PFSK-1 (cell line): Measurements from ENCODE around the gene RPP30.

Source experiments
- FOXP2 ChIP-seq: optimal IDR thresholded peaks from 2 replicates; pipeline ENCODE3; 2011; ENCODE audit warnings: borderline replicate concordance, control low read depth, inconsistent platforms; ENCODE audit not compliant: insufficient read depth; ENCODE audit errors: extremely low read length, extremely low read depth
- POLR2AphosphoS5 ChIP-seq: IDR thresholded peaks from 2 replicates; pipeline ENCODE4 v1.6.1; 2012; ENCODE audit warnings: low read depth, mild to moderate bottlenecking, control low read depth, low read length, moderate library complexity
- SIN3A ChIP-seq: IDR thresholded peaks from 2 replicates; pipeline ENCODE4 v1.6.1; 2012; ENCODE audit warnings: mild to moderate bottlenecking, low read length, moderate library complexity, borderline replicate concordance; ENCODE audit not compliant: insufficient read depth
- TAF1 ChIP-seq: IDR thresholded peaks from 2 replicates; pipeline ENCODE4 v1.6.1; 2012; ENCODE audit warnings: low read length, control low read depth, borderline replicate concordance; ENCODE audit not compliant: insufficient read depth
- TF ChIP-seq, protein P1 (sequence below), 2 experiments: IDR thresholded peaks; 2 replicates each; pipeline versions ENCODE4 v1.6.1 to v1.8.0; 2011 to 2012; ENCODE audit warnings: low read depth in 2 of 2, low read length in 2 of 2, control low read depth in 1 of 2, inconsistent platforms in 1 of 2, mild to moderate bottlenecking in 1 of 2, moderate library complexity in 1 of 2; ENCODE audit not compliant: insufficient read depth in 1 of 2

The RPP30 gene

DNA sequence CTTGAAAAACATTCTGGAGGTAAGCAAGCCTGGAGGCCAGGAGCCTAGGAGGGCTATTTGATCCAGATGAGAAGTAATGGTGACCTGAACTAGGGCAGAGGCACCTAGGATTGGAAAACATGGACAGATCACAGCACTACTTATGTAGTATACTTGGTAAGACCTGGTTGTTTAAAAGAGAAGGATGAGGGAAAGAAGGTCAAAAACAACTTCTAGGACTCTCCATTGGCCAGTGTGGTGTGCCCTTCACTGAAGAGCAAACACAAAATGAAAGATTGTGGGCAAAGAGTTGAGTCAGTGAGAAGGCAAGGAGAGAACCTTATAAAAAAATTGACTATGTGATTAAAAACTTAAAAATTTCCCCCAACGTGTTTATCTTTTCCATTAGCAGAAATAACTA, 34.8 kb downstream of the RPP30 start:
- TF ChIP-seq POLR2AphosphoS5 (no peak), FOXP2 (no peak), TAF1 (no peak), SIN3A (no peak)
- TF ChIP-seq, protein P1, sequence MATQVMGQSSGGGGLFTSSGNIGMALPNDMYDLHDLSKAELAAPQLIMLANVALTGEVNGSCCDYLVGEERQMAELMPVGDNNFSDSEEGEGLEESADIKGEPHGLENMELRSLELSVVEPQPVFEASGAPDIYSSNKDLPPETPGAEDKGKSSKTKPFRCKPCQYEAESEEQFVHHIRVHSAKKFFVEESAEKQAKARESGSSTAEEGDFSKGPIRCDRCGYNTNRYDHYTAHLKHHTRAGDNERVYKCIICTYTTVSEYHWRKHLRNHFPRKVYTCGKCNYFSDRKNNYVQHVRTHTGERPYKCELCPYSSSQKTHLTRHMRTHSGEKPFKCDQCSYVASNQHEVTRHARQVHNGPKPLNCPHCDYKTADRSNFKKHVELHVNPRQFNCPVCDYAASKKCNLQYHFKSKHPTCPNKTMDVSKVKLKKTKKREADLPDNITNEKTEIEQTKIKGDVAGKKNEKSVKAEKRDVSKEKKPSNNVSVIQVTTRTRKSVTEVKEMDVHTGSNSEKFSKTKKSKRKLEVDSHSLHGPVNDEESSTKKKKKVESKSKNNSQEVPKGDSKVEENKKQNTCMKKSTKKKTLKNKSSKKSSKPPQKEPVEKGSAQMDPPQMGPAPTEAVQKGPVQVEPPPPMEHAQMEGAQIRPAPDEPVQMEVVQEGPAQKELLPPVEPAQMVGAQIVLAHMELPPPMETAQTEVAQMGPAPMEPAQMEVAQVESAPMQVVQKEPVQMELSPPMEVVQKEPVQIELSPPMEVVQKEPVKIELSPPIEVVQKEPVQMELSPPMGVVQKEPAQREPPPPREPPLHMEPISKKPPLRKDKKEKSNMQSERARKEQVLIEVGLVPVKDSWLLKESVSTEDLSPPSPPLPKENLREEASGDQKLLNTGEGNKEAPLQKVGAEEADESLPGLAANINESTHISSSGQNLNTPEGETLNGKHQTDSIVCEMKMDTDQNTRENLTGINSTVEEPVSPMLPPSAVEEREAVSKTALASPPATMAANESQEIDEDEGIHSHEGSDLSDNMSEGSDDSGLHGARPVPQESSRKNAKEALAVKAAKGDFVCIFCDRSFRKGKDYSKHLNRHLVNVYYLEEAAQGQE (IDR thresholded peaks at IDR 0.05; ENCODE audit: insufficient read depth in 1 of 2, low read depth in 2 of 2, low read length in 2 of 2), result no peak

DNA sequence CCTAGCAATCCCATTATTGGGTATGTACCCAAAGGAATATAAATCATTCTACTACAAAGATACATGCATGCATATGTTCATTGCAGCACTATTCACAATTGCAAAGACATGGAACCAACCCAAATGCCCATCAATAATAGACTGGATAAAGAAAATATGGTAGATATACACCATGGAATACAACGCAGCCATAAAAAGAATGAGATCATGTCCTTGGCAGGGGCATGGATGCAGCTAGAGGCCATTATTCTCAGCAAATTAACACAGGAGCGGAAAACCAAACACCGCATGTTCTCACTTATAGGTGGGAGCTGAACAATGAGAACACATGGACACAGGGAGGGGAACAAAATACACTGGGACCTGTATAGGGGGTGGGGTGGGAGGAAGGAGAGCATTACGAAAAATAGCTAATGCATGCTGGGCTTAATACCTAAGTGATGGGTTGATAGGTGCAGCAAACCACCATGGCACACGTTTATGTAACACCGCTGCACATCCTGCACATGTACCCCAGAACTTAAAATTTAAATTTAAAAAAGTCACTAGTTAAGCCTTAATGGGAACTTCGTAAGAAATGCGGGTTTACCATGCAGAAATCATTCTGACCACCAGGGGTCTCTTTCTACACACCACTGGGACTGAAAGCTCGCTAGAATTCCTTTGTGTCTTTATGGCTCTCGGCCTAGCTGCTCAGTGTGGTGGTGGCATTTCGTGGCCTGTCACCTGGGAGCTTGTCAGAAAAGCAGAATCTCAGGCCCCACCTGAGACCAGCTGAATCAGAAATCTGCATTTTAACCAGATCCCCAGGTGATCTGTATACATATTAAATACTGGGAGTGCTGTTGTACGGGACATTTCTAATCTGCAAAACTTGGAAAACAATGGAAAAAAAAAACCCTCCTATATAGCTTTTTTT, 39.6 kb downstream of the RPP30 start:
- TF ChIP-seq FOXP2 (no peak), POLR2AphosphoS5 (no peak), TAF1 (no peak), SIN3A (no peak)
- TF ChIP-seq, protein P1 (IDR thresholded peaks at IDR 0.05; ENCODE audit: insufficient read depth in 1 of 2, low read depth in 2 of 2, low read length in 2 of 2), result no peak

DNA sequence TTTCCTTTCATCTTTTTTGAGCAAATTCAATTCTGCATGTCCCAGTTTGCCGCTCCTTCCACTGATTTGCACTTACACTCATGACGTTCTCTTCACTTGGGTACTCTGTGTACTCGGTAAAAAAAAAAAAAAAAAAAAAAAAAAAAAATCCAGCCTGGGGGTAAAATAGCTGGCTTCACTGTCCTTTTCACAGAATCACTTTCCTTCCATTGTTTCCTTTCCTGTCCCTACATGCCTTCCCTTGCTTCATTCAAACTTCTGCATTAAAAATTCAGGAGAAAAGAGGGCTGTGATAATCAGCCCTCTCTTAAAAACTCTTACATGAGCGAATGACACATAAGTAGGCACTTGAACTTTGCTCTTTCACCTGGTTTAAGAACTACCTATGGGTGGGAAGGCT, 40.4 kb downstream of the RPP30 start:
- TF ChIP-seq TAF1 (no peak), FOXP2 (no peak)

DNA sequence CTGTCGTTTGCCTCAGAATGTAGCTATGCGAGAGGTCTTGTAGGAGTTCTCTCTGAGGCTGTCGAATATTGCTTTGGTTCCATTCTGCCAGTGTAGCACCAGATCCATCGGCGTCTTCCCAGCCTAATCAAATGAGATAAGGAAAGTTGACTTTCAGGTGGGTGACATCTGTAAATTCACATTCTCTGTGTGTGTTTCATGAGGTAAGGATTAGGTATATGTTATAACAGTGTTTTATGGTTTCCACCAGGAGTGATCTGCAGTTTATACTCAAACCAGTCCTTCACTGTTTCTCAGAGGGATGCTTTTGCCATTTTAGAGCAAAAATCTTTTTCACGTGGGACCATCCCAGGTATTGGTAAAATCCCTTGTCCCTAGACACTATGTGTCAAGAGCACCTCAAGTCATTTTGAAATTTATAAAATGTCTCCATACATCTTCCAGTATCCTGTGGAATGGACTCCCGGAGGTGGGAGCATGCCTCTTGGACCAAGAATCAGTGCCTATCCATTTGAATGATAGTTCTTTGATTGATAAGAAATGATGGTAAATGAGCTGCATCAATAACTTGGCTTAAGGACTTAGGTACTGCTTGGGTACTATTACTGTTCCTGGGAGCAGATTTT, 41.2 kb downstream of the RPP30 start:
- TF ChIP-seq TAF1, result no peak
- no peak for TF ChIP-seq POLR2AphosphoS5
- no peak for TF ChIP-seq FOXP2
- TF ChIP-seq, protein P1 (IDR thresholded peaks at IDR 0.05; ENCODE audit: insufficient read depth in 1 of 2, low read depth in 2 of 2, low read length in 2 of 2), result no peak
- TF ChIP-seq SIN3A, result no peak

DNA sequence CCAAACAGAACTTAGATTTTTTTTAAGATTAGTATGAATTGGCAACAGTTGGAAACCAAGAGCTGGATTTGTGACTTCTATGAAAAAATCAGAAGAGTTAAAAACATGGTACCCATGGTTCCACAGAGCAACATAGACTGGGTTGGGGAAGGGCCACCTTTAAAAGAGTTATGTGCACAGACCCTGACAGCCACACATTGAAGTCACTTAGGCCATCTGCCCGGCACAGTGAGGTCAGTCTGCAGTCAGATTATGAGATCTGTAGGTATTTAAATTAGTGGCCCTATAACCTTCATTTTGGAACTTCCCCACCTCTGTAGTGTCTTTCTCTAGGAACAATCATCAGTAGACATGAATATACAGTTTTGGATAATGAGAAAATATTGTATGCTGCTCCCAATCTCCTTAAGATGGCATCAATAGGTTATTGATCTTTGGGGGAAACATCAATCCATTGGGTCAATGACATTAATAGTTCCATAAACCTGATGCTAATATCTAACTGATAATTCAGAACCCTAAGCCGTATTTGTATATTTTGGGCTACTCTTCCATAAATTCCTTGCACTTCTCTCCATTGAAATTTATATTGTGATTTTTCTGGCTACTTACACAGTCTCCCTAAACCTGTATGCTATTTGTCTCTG, 42.1 kb downstream of the RPP30 start:
- TF ChIP-seq, protein P1 (IDR thresholded peaks at IDR 0.05; ENCODE audit: insufficient read depth in 1 of 2, low read depth in 2 of 2, low read length in 2 of 2), result no peak
- TF ChIP-seq FOXP2, result no peak
- TF ChIP-seq POLR2AphosphoS5, result no peak
- TF ChIP-seq TAF1, result no peak
- TF ChIP-seq SIN3A, result no peak
